Body of pancreas (tissue), 4 donors: ENCODE results near the gene ERMAP.

Source experiments
- CTCF ChIP-seq, 7 experiments: fragments of 450-650 bp in 4 of 7; fragments of 200-600 bp in 3 of 7; sonication (generic) in 3 of 7; IDR thresholded peaks; one replicate each; pipeline ENCODE4 v1.5.1; 2016 to 2019; ENCODE audit warnings: antibody characterized with exemption in 7 of 7
- POLR2A ChIP-seq, 3 donors: fragments of 450-650 bp; IDR thresholded peaks; one replicate each; pipeline ENCODE4 v1.6.1; 2016; ENCODE audit warnings: antibody characterized with exemption in 3 of 3, mild to moderate bottlenecking in 2 of 3

- TF ChIP-seq CTCF (IDR thresholded peaks at IDR 0.05) (no peak), POLR2A (IDR thresholded peaks at IDR 0.05) (no peak)
Observed at GRCh38 chr1:42845193-42845592, 28.3 kb downstream of the ERMAP start.
